Stimulated activated naive CD8-positive, alpha-beta T cell treated with anti-CD3 and anti-CD28 coated beads, Interleukin-15, Interleukin-2, amounts not matched to agents 100 ng/mL and 50 ng/mL, for 24 hours (primary cell): ENCODE data around the gene GLB1L3.

Source experiments
- H3K27ac Mint-ChIP-seq: one replicate; pipeline ENCODE4 v1.8.0; 2021; ENCODE audit warnings: mild to moderate bottlenecking, mixed read lengths
- H3K27me3 Mint-ChIP-seq: one replicate; pipeline ENCODE4 v1.8.0; 2021; ENCODE audit warnings: mixed read lengths
- H3K36me3 Mint-ChIP-seq: one replicate; pipeline ENCODE4 v1.8.0; 2021; ENCODE audit warnings: low read depth, mixed read lengths
- H3K4me1 Mint-ChIP-seq: one replicate; pipeline ENCODE4 v1.8.0; 2021; ENCODE audit warnings: low read depth, mixed read lengths
- H3K4me3 Mint-ChIP-seq: one replicate; pipeline ENCODE4 v1.8.0; 2021; ENCODE audit warnings: mild to moderate bottlenecking, mixed read lengths
- H3K9me3 Mint-ChIP-seq: one replicate; pipeline ENCODE4 v1.8.0; 2021; ENCODE audit warnings: mixed read lengths

GLB1L3 gene

GRCh38 chr11:134347441-134347840, 71.3 kb downstream of the GLB1L3 start:
- Mint-ChIP-seq H3K27me3 (no peaks in the 10 kb centered on the region), H3K27ac (no peak overlapping the region), H3K4me3 (no peak overlapping the region), H3K36me3 (no peaks in the 10 kb centered on the region), H3K9me3 (no peaks in the 10 kb centered on the region), H3K4me1 (peaks cover 8% of the 10 kb centered on the region)

- Mint-ChIP-seq H3K27ac (no peak overlapping the region), H3K4me3 (no peak overlapping the region), H3K4me1 (peaks cover 8% of the 10 kb centered on the region), H3K27me3 (no peaks in the 10 kb centered on the region), H3K9me3 (no peaks in the 10 kb centered on the region), H3K36me3 (no peaks in the 10 kb centered on the region)
These were observed 73.1 kb downstream of the GLB1L3 start for GRCh38 chr11:134349109-134349801.

GRCh38 chr11:134349802-134350355, 73.7 kb downstream of the GLB1L3 start:
- peaks cover 8% of the 10 kb centered on the region for H3K4me1 Mint-ChIP-seq
- no peaks in the 10 kb centered on the region for H3K36me3 Mint-ChIP-seq
- no peaks in the 10 kb centered on the region for H3K27me3 Mint-ChIP-seq
- H3K4me3 Mint-ChIP-seq: no peak overlapping the region
- H3K9me3 Mint-ChIP-seq: no peaks in the 10 kb centered on the region
- no peak overlapping the region for H3K27ac Mint-ChIP-seq

GRCh38 chr11:134350381-134350780, 74.2 kb downstream of the GLB1L3 start:
- no peaks in the 10 kb centered on the region for H3K9me3 Mint-ChIP-seq
- no peaks in the 10 kb centered on the region for H3K36me3 Mint-ChIP-seq
- H3K4me1 Mint-ChIP-seq: peaks cover 8% of the 10 kb centered on the region
- H3K4me3 Mint-ChIP-seq: no peak overlapping the region
- no peak overlapping the region for H3K27ac Mint-ChIP-seq
- no peaks in the 10 kb centered on the region for H3K27me3 Mint-ChIP-seq

GRCh38 chr11:134352111-134352510, 75.9 kb downstream of the GLB1L3 start:
- Mint-ChIP-seq H3K4me1 (peaks cover 8% of the 10 kb centered on the region), H3K27ac (no peak overlapping the region)

GRCh38 chr11:134355136-134355535, 79.0 kb downstream of the GLB1L3 start:
- Mint-ChIP-seq H3K36me3 (no peaks in the 10 kb centered on the region), H3K27ac (no peak overlapping the region), H3K27me3 (peaks cover 3% of the 10 kb centered on the region), H3K9me3 (no peaks in the 10 kb centered on the region), H3K4me1 (peaks cover 5% of the 10 kb centered on the region), H3K4me3 (no peak overlapping the region)

More at GRCh38 chr11:134352111-134352510, 75.9 kb downstream of the GLB1L3 start:
- Mint-ChIP-seq H3K36me3 (no peaks in the 10 kb centered on the region), H3K9me3 (no peaks in the 10 kb centered on the region), H3K27me3 (no peaks in the 10 kb centered on the region), H3K4me3 (no peak overlapping the region)

GRCh38 chr11:134355656-134356055, 79.5 kb downstream of the GLB1L3 start:
- Mint-ChIP-seq H3K36me3 (no peaks in the 10 kb centered on the region), H3K27me3 (peaks cover 4% of the 10 kb centered on the region), H3K9me3 (no peaks in the 10 kb centered on the region), H3K4me3 (no peak overlapping the region), H3K27ac (no peak overlapping the region), H3K4me1 (peaks cover 6% of the 10 kb centered on the region)

- H3K27me3 Mint-ChIP-seq: peaks cover 12% of the 10 kb centered on the region
- peaks cover 9% of the 10 kb centered on the region for H3K4me1 Mint-ChIP-seq
- no peak overlapping the region for H3K27ac Mint-ChIP-seq
- no peaks in the 10 kb centered on the region for H3K36me3 Mint-ChIP-seq
- no peak overlapping the region for H3K4me3 Mint-ChIP-seq
- H3K9me3 Mint-ChIP-seq: no peaks in the 10 kb centered on the region
These were observed 80.7 kb downstream of the GLB1L3 start for GRCh38 chr11:134356656-134357544.

GRCh38 chr11:134357545-134357839, 81.3 kb downstream of the GLB1L3 start:
- H3K4me1 Mint-ChIP-seq: peaks cover 10% of the 10 kb centered on the region
- no peaks in the 10 kb centered on the region for H3K9me3 Mint-ChIP-seq
- no peaks in the 10 kb centered on the region for H3K36me3 Mint-ChIP-seq
- peak overlapping the region; percentile 8 for H3K27ac Mint-ChIP-seq
- no peak overlapping the region for H3K4me3 Mint-ChIP-seq
- H3K27me3 Mint-ChIP-seq: peaks cover 14% of the 10 kb centered on the region

- Mint-ChIP-seq H3K4me1 (peaks cover 10% of the 10 kb centered on the region), H3K9me3 (no peaks in the 10 kb centered on the region), H3K27ac (peak overlapping the region; percentile 8), H3K4me3 (no peak overlapping the region), H3K27me3 (peaks cover 14% of the 10 kb centered on the region), H3K36me3 (no peaks in the 10 kb centered on the region)
These were observed 82.1 kb downstream of the GLB1L3 start for GRCh38 chr11:134358165-134358855.

GRCh38 chr11:134358856-134359490, 82.8 kb downstream of the GLB1L3 start:
- Mint-ChIP-seq H3K27me3 (peaks cover 14% of the 10 kb centered on the region), H3K4me1 (peaks cover 10% of the 10 kb centered on the region), H3K4me3 (no peak overlapping the region), H3K9me3 (no peaks in the 10 kb centered on the region), H3K36me3 (no peaks in the 10 kb centered on the region), H3K27ac (no peak overlapping the region)

GRCh38 chr11:134359646-134360045, 83.5 kb downstream of the GLB1L3 start:
- peaks cover 10% of the 10 kb centered on the region for H3K4me1 Mint-ChIP-seq
- no peaks in the 10 kb centered on the region for H3K9me3 Mint-ChIP-seq
- H3K27me3 Mint-ChIP-seq: peaks cover 14% of the 10 kb centered on the region
- no peak overlapping the region for H3K4me3 Mint-ChIP-seq
- H3K27ac Mint-ChIP-seq: no peak overlapping the region
- H3K36me3 Mint-ChIP-seq: no peaks in the 10 kb centered on the region

- peaks cover 14% of the 10 kb centered on the region for H3K27me3 Mint-ChIP-seq
- H3K36me3 Mint-ChIP-seq: no peaks in the 10 kb centered on the region
- no peaks in the 10 kb centered on the region for H3K9me3 Mint-ChIP-seq
- no peak overlapping the region for H3K4me3 Mint-ChIP-seq
- H3K4me1 Mint-ChIP-seq: peaks cover 10% of the 10 kb centered on the region
- peak overlapping the region; percentile 74 for H3K27ac Mint-ChIP-seq
These were observed 84.1 kb downstream of the GLB1L3 start for GRCh38 chr11:134360050-134360835.

- peaks cover 14% of the 10 kb centered on the region for H3K27me3 Mint-ChIP-seq
- H3K36me3 Mint-ChIP-seq: no peaks in the 10 kb centered on the region
- peaks cover 10% of the 10 kb centered on the region for H3K4me1 Mint-ChIP-seq
- no peak overlapping the region for H3K27ac Mint-ChIP-seq
- H3K9me3 Mint-ChIP-seq: no peaks in the 10 kb centered on the region
- no peak overlapping the region for H3K4me3 Mint-ChIP-seq
These were observed 85.5 kb downstream of the GLB1L3 start for GRCh38 chr11:134361661-134362060.
